ENCODE data around the gene EYA4.

EYA4 gene

DNA sequence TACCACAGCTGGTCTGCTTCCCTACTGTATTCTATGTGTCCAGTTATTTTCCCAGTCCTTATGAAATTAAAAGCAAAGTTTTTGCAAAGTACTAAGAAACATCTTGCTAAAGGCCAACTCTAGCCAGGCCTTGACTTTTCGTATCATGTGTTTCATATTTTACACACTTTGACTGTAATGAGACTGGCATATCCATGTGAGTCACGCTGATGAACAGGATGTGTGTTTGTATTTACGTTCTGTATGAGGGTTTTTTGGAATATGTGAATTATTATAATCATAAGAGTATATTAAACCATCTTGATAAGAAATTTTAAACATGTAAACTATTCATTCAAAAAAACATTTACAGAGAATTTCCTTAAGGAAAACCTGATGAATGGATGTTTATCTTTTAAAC, 59.7 kb downstream of the EYA4 start:
- no peak overlapping the region for H3K4me3 ChIP-seq (ENCODE audit: low read depth, low read length)
- TF ChIP-seq CTCF (IDR thresholded peaks at IDR 0.05; ENCODE audit: low read depth, low read length), result no peak

DNA sequence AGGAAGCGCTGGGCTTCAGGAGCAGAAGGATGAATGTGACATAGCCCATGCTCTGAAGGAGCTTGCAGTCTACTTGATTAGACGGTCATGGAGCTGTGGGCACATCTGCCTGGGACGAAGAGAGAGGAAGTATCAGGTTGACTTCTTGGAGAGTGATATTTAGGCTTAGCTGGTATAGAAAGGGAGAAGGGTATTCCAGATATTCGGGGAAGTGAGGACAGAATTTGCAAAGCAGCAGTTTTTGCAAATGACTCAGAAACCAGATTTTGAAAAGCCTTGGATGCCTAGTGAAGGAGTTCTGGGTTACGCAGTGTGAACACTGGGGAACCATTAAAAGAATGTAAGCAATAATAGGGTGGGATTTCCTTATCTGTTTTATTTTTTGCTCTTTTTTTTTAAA, 60.7 kb downstream of the EYA4 start:
- H3K4me3 ChIP-seq (ENCODE audit: low read depth, low read length), result no peak overlapping the region
- TF ChIP-seq CTCF (IDR thresholded peaks at IDR 0.05; ENCODE audit: low read depth, low read length), result no peak

GRCh38 chr6:133306931-133307330, 65.8 kb downstream of the EYA4 start:
- H3K4me3 ChIP-seq (ENCODE audit: low read depth, low read length), result no peak overlapping the region
- TF ChIP-seq CTCF (IDR thresholded peaks at IDR 0.05; ENCODE audit: low read depth, low read length), result no peak

GRCh38 chr6:133309579-133309978, 68.4 kb downstream of the EYA4 start:
- H3K4me3 ChIP-seq (ENCODE audit: low read depth, low read length), result no peak overlapping the region
- TF ChIP-seq CTCF (IDR thresholded peaks at IDR 0.05; ENCODE audit: low read depth, low read length), result no peak

GRCh38 chr6:133312006-133312405, 70.8 kb downstream of the EYA4 start:
- no peak for TF ChIP-seq CTCF (IDR thresholded peaks at IDR 0.05; ENCODE audit: low read depth, low read length)
- no peak overlapping the region for H3K4me3 ChIP-seq (ENCODE audit: low read depth, low read length)

DNA sequence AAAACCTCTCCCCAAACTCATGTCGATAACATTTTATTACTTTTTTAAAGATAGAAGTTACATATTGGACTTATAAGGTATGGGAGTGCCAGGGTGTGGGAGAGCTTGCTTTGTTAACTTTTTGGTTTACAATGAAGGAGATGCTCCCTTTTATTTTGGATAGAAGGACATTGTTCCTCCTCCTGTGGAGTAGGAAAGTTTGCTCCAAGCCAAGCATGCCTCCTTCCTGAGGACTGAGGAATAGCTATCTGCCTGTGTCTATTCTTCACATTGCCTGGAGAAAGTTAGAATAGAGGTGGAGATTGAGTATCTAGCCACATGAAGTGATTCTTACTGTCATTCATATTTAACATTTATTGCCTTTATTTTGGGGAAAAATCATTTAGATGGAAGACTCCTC, 71.9 kb downstream of the EYA4 start:
- no peak for TF ChIP-seq CTCF (IDR thresholded peaks at IDR 0.05; ENCODE audit: low read depth, low read length)
- no peak overlapping the region for H3K4me3 ChIP-seq (ENCODE audit: low read depth, low read length)

DNA sequence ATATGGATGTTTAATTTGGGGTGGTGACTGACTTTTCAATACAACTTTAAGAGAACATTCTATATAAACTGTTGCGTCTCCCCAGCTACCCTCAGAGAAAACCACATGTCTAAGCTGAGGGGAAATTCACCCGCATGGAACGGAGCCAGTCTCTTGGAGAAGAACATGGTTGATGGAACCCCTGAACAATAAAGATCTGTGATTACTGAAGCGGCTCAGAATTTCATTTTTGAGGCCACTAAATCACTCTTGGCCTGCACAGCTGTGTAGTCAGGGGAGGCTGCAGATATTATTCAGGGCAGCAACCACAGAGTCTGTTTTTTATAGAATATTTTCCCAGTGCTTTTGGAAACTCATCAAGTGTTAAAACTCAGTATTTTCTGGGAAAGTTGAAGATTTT, 73.8 kb downstream of the EYA4 start:
- no peak overlapping the region for H3K4me3 ChIP-seq (ENCODE audit: low read depth, low read length)
- no peak for TF ChIP-seq CTCF (IDR thresholded peaks at IDR 0.05; ENCODE audit: low read depth, low read length)

Data from WI38 (cell line).